RWPE2 (cell line): Measurements from ENCODE around the gene CHST9.

Source experiments
- ATAC-seq: fragments of 200-7000 bp; cut with Tn5 transposase; 3 replicates; pipeline ENCODE4 v1.9.1; 2021; ENCODE audit warnings: low read depth
- DNase-seq: peaks from one replicate; pipeline ENCODE4 v3.0.0-alpha.2; 2020; ENCODE audit warnings: low spot score
- H3K27ac ChIP-seq: fragments of 450-650 bp; 2 replicates; pipeline ENCODE4 v1.5.1; 2017; ENCODE audit warnings: mild to moderate bottlenecking; ENCODE audit not compliant: poor library complexity, severe bottlenecking
- H3K27me3 ChIP-seq: fragments of 250-450 bp; sonication (Bioruptor Pico); 2 replicates; pipeline ENCODE4 v1.5.1; 2021; ENCODE audit warnings: mild to moderate bottlenecking, moderate library complexity; ENCODE audit not compliant: insufficient read depth, poor library complexity, severe bottlenecking
- H3K36me3 ChIP-seq: fragments of 250-450 bp; sonication (Bioruptor Pico); 2 replicates; pipeline ENCODE4 v1.5.1; 2020; ENCODE audit warnings: low read depth, mild to moderate bottlenecking, moderate library complexity
- H3K4me1 ChIP-seq: fragments of 250-450 bp; sonication (Bioruptor Pico); 2 replicates; pipeline ENCODE4 v1.5.1; 2021; ENCODE audit warnings: mild to moderate bottlenecking, moderate library complexity; ENCODE audit not compliant: insufficient read depth, poor library complexity, severe bottlenecking
- H3K4me3 ChIP-seq: fragments of 250-450 bp; sonication (Bioruptor Pico); 2 replicates; pipeline ENCODE4 v1.5.1; 2021; ENCODE audit warnings: mild to moderate bottlenecking, moderate library complexity; ENCODE audit not compliant: severe bottlenecking
- H3K9me3 ChIP-seq: fragments of 250-450 bp; sonication (Bioruptor Pico); 2 replicates; pipeline ENCODE4 v1.5.1; 2021; ENCODE audit warnings: mild to moderate bottlenecking, moderate library complexity; ENCODE audit not compliant: severe bottlenecking
- CTCF ChIP-seq: fragments of 450-650 bp; IDR thresholded peaks from one replicate; pipeline ENCODE4 v1.5.1; 2017; ENCODE audit warnings: mild to moderate bottlenecking, moderate library complexity; ENCODE audit not compliant: poor library complexity, severe bottlenecking

Gene CHST9

GRCh38 chr18:27081701-27082100, 103.4 kb downstream of the CHST9 start:
- no peak for ATAC-seq
- TF ChIP-seq CTCF: no peak
- Histone ChIP-seq H3K4me3 (no peak overlapping the region), H3K27me3 (no peaks in the 10 kb centered on the region), H3K4me1 (no peaks in the 10 kb centered on the region), H3K27ac (no peak overlapping the region), H3K36me3 (no peaks in the 10 kb centered on the region), H3K9me3 (no peaks in the 10 kb centered on the region)
- no peak for DNase-seq

- no peak for ATAC-seq
- Histone ChIP-seq H3K4me1 (no peaks in the 10 kb centered on the region), H3K27me3 (no peaks in the 10 kb centered on the region), H3K36me3 (no peaks in the 10 kb centered on the region), H3K27ac (no peak overlapping the region), H3K9me3 (no peaks in the 10 kb centered on the region), H3K4me3 (no peak overlapping the region)
- TF ChIP-seq CTCF: no peak
- DNase-seq: no peak
Observed at GRCh38 chr18:27075828-27076227, 109.3 kb downstream of the CHST9 start.

- DNase-seq (no peak), ATAC-seq (no peak)
Observed at GRCh38 chr18:27073404-27073830, 111.7 kb downstream of the CHST9 start.

GRCh38 chr18:27064673-27065072, 120.4 kb downstream of the CHST9 start:
- DNase-seq (no peak), ATAC-seq (no peak)
- H3K4me3 ChIP-seq: no peak overlapping the region
- peaks cover 3% of the 10 kb centered on the region for H3K27me3 ChIP-seq
- H3K4me1 ChIP-seq: no peaks in the 10 kb centered on the region
- H3K9me3 ChIP-seq: no peaks in the 10 kb centered on the region
- H3K27ac ChIP-seq: no peak overlapping the region
- no peak for TF ChIP-seq CTCF
- H3K36me3 ChIP-seq: no peaks in the 10 kb centered on the region

More at GRCh38 chr18:27073404-27073830, 111.7 kb downstream of the CHST9 start:
- Histone ChIP-seq H3K4me3 (no peak overlapping the region), H3K27ac (no peak overlapping the region), H3K9me3 (no peaks in the 10 kb centered on the region), H3K36me3 (no peaks in the 10 kb centered on the region), H3K27me3 (peaks cover 3% of the 10 kb centered on the region), H3K4me1 (no peaks in the 10 kb centered on the region)
- no peak for TF ChIP-seq CTCF

GRCh38 chr18:27062802-27063201, 122.3 kb downstream of the CHST9 start:
- H3K27me3 ChIP-seq: no peaks in the 10 kb centered on the region
- H3K9me3 ChIP-seq: no peaks in the 10 kb centered on the region
- DNase-seq: no peak
- no peak for TF ChIP-seq CTCF
- peak; percentile 76; the same call in 2 of the 3 replicates for ATAC-seq
- H3K36me3 ChIP-seq: no peaks in the 10 kb centered on the region
- no peak overlapping the region for H3K4me3 ChIP-seq
- H3K27ac ChIP-seq: no peak overlapping the region
- no peaks in the 10 kb centered on the region for H3K4me1 ChIP-seq
